ENCODE data around the gene KIF1A. TPM values are rescaled to one million over a fixed set of nuclear protein-coding genes. Genes with fewer than 3 reads are reported as not detected.

The KIF1A gene
- total RNA-seq, 1 experiment from 2014 or later, result 279 TPM

DNA sequence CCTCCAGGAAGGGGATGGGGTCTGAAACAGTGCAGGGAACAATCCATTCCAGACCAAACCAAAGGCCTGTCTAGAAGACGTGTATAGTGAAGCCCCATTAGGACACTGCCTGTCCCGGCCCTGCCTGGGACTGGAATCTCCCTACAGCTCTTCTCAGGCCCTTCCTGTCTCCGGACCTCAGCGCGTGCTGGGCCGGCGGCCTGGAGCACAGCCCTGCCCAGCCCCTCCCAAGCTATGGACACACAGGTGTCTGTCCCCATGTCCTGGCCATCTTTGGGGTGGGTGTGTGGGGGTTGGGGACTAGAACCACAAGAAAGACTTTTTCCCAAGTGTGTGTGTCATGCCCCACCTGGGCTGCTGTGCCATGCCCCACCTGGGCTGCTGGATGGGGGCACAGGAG lies 51.8 kb downstream of the KIF1A start (continued):
- TF ChIP-seq, protein P1, sequence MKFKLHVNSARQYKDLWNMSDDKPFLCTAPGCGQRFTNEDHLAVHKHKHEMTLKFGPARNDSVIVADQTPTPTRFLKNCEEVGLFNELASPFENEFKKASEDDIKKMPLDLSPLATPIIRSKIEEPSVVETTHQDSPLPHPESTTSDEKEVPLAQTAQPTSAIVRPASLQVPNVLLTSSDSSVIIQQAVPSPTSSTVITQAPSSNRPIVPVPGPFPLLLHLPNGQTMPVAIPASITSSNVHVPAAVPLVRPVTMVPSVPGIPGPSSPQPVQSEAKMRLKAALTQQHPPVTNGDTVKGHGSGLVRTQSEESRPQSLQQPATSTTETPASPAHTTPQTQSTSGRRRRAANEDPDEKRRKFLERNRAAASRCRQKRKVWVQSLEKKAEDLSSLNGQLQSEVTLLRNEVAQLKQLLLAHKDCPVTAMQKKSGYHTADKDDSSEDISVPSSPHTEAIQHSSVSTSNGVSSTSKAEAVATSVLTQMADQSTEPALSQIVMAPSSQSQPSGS (CRISPR knock-in tag; IDR thresholded peaks at IDR 0.05; ENCODE audit: borderline replicate concordance, low read depth), result no peak
- TF ChIP-seq HMGA2 (CRISPR knock-in tag; IDR thresholded peaks at IDR 0.05), result no peak

DNA sequence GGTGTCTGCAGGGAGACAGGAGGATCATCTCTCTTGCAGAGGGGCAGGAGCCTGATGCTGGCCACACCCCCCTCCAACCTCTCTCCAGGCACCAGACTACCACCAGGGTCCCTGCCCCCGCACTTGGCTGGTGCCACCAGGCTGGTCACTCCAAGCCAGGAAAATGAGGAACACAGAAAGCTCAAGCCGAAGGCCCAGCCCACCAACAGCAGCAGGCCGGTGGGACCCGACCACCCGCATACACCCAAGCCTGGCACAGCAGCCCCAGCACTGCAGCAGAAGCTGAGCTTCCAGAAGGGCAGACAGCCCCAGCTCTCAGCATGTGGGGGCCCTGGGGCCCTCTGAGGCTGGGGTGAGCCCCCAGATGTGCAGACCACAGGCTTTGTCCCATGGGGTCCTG lies 52.7 kb downstream of the KIF1A start:
- Mint-ChIP-seq H3K36me3 (peaks cover 26% of the 10 kb centered on the region), H3K27me3 (ENCODE audit: low read depth) (no peaks in the 10 kb centered on the region), H3K4me1 (no peaks in the 10 kb centered on the region), H3K27ac (no peak overlapping the region), H3K4me3 (no peak overlapping the region), H3K9me3 (no peaks in the 10 kb centered on the region)
- TF ChIP-seq, protein P2, sequence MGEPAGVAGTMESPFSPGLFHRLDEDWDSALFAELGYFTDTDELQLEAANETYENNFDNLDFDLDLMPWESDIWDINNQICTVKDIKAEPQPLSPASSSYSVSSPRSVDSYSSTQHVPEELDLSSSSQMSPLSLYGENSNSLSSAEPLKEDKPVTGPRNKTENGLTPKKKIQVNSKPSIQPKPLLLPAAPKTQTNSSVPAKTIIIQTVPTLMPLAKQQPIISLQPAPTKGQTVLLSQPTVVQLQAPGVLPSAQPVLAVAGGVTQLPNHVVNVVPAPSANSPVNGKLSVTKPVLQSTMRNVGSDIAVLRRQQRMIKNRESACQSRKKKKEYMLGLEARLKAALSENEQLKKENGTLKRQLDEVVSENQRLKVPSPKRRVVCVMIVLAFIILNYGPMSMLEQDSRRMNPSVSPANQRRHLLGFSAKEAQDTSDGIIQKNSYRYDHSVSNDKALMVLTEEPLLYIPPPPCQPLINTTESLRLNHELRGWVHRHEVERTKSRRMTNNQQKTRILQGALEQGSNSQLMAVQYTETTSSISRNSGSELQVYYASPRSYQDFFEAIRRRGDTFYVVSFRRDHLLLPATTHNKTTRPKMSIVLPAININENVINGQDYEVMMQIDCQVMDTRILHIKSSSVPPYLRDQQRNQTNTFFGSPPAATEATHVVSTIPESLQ (CRISPR knock-in tag; IDR thresholded peaks at IDR 0.05), result no peak
- TF ChIP-seq, protein P3, sequence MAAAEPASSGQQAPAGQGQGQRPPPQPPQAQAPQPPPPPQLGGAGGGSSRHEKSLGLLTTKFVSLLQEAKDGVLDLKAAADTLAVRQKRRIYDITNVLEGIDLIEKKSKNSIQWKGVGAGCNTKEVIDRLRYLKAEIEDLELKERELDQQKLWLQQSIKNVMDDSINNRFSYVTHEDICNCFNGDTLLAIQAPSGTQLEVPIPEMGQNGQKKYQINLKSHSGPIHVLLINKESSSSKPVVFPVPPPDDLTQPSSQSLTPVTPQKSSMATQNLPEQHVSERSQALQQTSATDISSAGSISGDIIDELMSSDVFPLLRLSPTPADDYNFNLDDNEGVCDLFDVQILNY (CRISPR knock-in tag; IDR thresholded peaks at IDR 0.05), result no peak
- no peak for TF ChIP-seq CREM (CRISPR knock-in tag; IDR thresholded peaks at IDR 0.05)
- ChIA-PET CTCF (no interaction called here), POLR2A (no interaction called here)
- ATAC-seq, result no peak
- DNase-seq (ENCODE audit: low spot score), result no peak

DNA sequence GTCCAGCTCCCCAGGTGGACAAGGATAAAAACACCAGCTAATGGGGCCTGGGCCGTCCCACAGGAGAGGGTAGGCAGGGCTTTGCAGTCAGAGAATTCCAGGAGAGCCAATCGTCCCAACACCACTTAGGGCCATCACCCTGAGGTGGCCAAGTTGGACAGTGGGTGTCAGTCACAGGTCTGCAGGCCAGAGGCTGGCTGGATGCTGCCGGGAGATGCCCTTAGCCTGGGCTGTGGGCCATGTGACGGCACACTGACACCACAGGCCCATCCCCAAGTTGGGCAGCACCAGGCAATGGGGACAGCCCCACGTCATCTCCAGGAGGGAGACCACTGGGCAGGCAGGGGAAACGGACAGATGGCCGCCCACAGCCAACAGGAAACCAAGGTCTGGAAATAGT lies 53.9 kb downstream of the KIF1A start:
- TF ChIP-seq CBFB (CRISPR knock-in tag; IDR thresholded peaks at IDR 0.05; ENCODE audit: low read depth), result no peak
- no peak for TF ChIP-seq SOX15 (CRISPR knock-in tag; IDR thresholded peaks at IDR 0.05)
- TF ChIP-seq FOXK1 (CRISPR knock-in tag; IDR thresholded peaks at IDR 0.05), result no peak
- no peak for TF ChIP-seq NFYB (CRISPR knock-in tag; conservative IDR thresholded peaks at IDR 0.05; ENCODE audit: low read depth)
- TF ChIP-seq NR1H2 (CRISPR knock-in tag; IDR thresholded peaks at IDR 0.05), result no peak
- TF ChIP-seq, protein P4, sequence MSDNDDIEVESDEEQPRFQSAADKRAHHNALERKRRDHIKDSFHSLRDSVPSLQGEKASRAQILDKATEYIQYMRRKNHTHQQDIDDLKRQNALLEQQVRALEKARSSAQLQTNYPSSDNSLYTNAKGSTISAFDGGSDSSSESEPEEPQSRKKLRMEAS (CRISPR knock-in tag; IDR thresholded peaks at IDR 0.05), result no peak
- TF ChIP-seq, protein P5, sequence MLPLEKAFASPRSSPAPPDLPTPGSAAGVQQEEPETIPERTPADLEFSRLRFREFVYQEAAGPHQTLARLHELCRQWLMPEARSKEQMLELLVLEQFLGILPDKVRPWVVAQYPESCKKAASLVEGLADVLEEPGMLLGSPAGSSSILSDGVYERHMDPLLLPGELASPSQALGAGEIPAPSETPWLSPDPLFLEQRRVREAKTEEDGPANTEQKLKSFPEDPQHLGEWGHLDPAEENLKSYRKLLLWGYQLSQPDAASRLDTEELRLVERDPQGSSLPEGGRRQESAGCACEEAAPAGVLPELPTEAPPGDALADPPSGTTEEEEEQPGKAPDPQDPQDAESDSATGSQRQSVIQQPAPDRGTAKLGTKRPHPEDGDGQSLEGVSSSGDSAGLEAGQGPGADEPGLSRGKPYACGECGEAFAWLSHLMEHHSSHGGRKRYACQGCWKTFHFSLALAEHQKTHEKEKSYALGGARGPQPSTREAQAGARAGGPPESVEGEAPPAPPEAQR (CRISPR knock-in tag; IDR thresholded peaks at IDR 0.05), result no peak
- no peak for TF ChIP-seq ZNF671 (CRISPR knock-in tag; IDR thresholded peaks at IDR 0.05)
- no peak for TF ChIP-seq MXD4 (CRISPR knock-in tag; IDR thresholded peaks at IDR 0.05; ENCODE audit: borderline replicate concordance)
- TF ChIP-seq, protein P6, sequence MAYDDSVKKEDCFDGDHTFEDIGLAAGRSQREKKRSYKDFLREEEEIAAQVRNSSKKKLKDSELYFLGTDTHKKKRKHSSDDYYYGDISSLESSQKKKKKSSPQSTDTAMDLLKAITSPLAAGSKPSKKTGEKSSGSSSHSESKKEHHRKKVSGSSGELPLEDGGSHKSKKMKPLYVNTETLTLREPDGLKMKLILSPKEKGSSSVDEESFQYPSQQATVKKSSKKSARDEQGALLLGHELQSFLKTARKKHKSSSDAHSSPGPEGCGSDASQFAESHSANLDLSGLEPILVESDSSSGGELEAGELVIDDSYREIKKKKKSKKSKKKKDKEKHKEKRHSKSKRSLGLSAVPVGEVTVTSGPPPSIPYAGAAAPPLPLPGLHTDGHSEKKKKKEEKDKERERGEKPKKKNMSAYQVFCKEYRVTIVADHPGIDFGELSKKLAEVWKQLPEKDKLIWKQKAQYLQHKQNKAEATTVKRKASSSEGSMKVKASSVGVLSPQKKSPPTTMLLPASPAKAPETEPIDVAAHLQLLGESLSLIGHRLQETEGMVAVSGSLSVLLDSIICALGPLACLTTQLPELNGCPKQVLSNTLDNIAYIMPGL (CRISPR knock-in tag; IDR thresholded peaks at IDR 0.05), result no peak
- CTCF ChIA-PET, result interaction anchor here (0.7 kb wide), 1 partner anchor 24 kb away, joined by 3 read pairs; no protein-coding TSS in a partner anchor
- Mint-ChIP-seq H3K4me3 (no peak overlapping the region), H3K27ac (no peak overlapping the region), H3K4me1 (no peaks in the 10 kb centered on the region), H3K9me3 (no peaks in the 10 kb centered on the region), H3K36me3 (peaks cover 33% of the 10 kb centered on the region), H3K27me3 (ENCODE audit: low read depth) (no peaks in the 10 kb centered on the region)
- POLR2A ChIA-PET, result no interaction called here
- ATAC-seq, result no peak
- DNase-seq (ENCODE audit: low spot score), result no peak
